ENCODE results near the gene USE1. TPM values are rescaled to one million over a fixed set of nuclear protein-coding genes. Genes with fewer than 3 reads are reported as not detected.

Gene USE1
- total and polyA plus RNA-seq, 7 donors: 22.5 to 45.3 (median 34.7) TPM

DNA sequence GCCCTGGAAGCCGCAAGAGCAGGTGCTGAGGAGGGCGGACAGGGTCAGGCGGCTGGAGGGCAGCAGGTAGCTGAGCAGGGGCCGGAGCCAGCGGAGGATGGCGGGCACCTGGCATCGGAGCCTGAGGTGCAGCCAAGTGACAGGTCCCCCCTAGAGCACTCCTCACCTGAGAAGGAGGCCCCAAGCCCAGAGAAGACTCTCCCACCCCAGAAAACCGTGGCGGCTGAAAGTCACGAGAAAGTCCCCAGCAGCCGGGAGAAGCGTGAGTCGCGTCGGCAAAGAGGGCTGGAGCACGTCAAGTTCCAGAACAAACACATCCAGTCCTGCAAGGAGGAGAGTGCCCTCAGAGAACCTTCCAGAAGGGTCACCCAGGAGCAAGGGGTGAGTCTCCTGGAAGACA is 20.5 kb upstream of the USE1 start:
- 96 to 97% methylated on average over 16 of the region's 16 CpGs for WGBS, 2 donors
- Histone ChIP-seq H3K36me3 (peaks cover 48 to 88% (median 73%) of the 10 kb centered on the region in 4 donors), H3K4me3 (no peak overlapping the region), H3K27ac (no peak overlapping the region), H3K9me3 (no peaks in the 10 kb centered on the region), H3K4me1 (no peaks in the 10 kb centered on the region), H3K27me3 (no peaks in the 10 kb centered on the region)
- intact Hi-C loops (cut with DNase I): no loop called here
- TF ChIP-seq POLR2A (IDR thresholded peaks at IDR 0.05): no peak
- DNase-seq: no peak

DNA sequence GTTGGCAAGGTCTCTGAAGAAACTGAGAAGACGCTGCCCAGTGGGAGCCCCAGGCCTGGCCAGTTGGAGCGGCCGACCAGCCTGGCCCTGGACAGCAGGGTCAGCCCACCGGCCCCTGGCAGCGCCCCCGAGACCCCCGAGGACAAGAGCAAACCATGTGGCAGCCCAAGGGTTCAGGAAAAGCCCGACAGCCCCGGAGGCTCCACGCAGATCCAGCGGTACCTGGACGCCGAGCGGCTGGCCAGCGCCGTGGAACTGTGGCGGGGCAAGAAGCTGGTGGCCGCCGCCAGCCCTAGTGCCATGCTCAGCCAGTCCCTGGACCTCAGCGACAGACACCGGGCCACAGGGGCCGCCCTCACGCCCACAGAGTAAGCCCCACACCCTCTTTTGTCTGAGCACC is 20.1 kb upstream of the USE1 start:
- Histone ChIP-seq H3K4me1 (no peaks in the 10 kb centered on the region), H3K4me3 (no peak overlapping the region), H3K27me3 (no peaks in the 10 kb centered on the region), H3K27ac (no peak overlapping the region), H3K36me3 (peaks cover 48 to 86% (median 70%) of the 10 kb centered on the region in 4 donors), H3K9me3 (no peaks in the 10 kb centered on the region)
- TF ChIP-seq POLR2AphosphoS5 (IDR thresholded peaks at IDR 0.05) (no peak), EP300 (IDR thresholded peaks at IDR 0.05) (no peak), POLR2A (IDR thresholded peaks at IDR 0.05) (no peak)
- TF ChIP-seq, protein P1, sequence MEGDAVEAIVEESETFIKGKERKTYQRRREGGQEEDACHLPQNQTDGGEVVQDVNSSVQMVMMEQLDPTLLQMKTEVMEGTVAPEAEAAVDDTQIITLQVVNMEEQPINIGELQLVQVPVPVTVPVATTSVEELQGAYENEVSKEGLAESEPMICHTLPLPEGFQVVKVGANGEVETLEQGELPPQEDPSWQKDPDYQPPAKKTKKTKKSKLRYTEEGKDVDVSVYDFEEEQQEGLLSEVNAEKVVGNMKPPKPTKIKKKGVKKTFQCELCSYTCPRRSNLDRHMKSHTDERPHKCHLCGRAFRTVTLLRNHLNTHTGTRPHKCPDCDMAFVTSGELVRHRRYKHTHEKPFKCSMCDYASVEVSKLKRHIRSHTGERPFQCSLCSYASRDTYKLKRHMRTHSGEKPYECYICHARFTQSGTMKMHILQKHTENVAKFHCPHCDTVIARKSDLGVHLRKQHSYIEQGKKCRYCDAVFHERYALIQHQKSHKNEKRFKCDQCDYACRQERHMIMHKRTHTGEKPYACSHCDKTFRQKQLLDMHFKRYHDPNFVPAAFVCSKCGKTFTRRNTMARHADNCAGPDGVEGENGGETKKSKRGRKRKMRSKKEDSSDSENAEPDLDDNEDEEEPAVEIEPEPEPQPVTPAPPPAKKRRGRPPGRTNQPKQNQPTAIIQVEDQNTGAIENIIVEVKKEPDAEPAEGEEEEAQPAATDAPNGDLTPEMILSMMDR (IDR thresholded peaks at IDR 0.05): no peak
- 97 to 98% methylated on average over 23 of the region's 23 CpGs for WGBS, 2 donors
- intact Hi-C loops (cut with DNase I): no loop called here
- no peak for DNase-seq

DNA sequence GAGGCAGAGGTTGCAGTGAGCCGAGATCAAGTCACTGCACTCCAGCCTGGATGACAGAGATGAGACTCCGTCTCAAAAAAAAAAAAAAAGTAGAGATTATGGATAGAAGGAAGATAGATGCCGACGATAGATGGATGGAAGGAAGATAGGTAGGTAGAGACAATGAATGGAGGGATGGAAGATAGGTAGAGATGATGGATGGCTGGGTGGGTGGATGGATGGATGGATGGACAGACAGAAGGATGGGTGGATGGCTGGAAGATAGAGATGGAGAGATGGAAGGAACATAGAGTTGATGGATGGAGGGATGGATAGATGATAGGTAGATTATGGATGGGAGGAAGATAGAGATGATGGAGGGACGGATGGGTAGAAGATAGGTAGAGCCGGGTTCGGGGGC is 18.5 kb upstream of the USE1 start:
- Histone ChIP-seq H3K4me1 (no peaks in the 10 kb centered on the region), H3K36me3 (peaks cover 51 to 86% (median 72%) of the 10 kb centered on the region in 4 donors), H3K27ac (no peak overlapping the region), H3K4me3 (no peak overlapping the region), H3K9me3 (no peaks in the 10 kb centered on the region), H3K27me3 (no peaks in the 10 kb centered on the region)
- TF ChIP-seq POLR2AphosphoS5 (IDR thresholded peaks at IDR 0.05): no peak
- TF ChIP-seq, protein P1 (IDR thresholded peaks at IDR 0.05): no peak
- TF ChIP-seq POLR2A (IDR thresholded peaks at IDR 0.05): no peak
- intact Hi-C loops (cut with DNase I): no loop called here
- DNase-seq: no peak
- 97 to 98% methylated on average over 7 of the region's 7 CpGs for WGBS, 2 donors

DNA sequence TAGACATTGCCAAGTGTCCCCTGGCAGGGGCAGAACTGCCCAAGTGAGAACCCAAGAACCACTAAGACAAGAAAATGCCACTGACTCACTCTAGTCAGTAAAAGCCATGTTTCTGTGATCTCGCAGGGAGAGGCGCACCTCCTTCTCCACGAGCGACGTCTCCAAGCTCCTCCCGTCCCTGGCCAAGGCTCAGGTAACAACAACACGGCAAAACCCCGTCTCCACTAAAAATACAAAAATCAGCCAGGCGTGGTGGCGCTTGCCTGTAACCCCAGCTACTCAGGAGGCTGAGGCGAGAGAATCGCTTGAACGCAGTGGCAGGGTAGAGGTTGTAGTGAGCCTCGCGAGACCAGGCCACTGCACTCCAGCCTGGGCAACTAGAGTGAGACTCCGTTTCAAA is 17.5 kb upstream of the USE1 start:
- Histone ChIP-seq H3K9me3 (no peaks in the 10 kb centered on the region), H3K27me3 (no peaks in the 10 kb centered on the region), H3K36me3 (peaks cover 58 to 86% (median 72%) of the 10 kb centered on the region in 4 donors), H3K4me3 (no peak overlapping the region), H3K4me1 (no peaks in the 10 kb centered on the region), H3K27ac (no peak overlapping the region)
- TF ChIP-seq POLR2A (IDR thresholded peaks at IDR 0.05) (no peak), EP300 (IDR thresholded peaks at IDR 0.05) (no peak), POLR2AphosphoS5 (IDR thresholded peaks at IDR 0.05) (no peak)
- TF ChIP-seq, protein P1 (IDR thresholded peaks at IDR 0.05): no peak
- no peak for DNase-seq
- 95 to 96% methylated on average over 16 of the region's 16 CpGs for WGBS, 2 donors
- intact Hi-C loops (cut with DNase I): no loop called here

DNA sequence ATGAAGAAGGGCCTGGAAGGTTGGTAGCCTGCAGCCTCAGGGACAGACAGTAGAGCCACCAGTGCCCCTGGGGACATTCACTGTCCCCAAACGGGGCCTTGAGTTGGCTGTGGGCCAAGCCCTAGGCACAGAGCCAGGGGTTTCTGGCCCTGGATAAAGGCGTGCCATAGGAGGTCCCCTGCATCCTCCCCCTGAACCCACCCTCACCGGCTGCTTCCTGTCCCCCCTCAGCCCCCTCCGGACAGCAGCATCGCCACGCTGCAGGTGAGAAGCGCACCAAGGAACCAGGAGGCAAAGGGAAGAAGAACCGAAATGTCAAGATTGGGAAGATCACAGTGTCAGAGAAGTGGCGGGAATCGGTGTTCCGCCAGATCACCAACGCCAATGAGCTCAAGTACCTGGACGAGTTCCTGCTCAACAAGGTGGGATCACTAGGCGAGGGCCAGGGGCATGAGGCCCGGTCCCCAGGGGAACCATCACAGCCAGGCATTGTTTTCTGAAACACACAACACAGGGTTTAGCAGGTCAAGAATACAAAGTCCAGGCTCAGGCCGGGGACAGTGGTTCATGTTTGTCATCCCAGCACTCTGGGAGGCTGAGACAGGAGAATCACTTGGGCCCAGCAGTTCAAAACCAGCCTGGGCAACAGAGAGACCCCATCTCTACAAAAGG is 14.6 kb upstream of the USE1 start:
- intact Hi-C loops (cut with DNase I): no loop called here
- H3K4me1 ChIP-seq: no peaks in the 10 kb centered on the region
- no peaks in the 10 kb centered on the region for H3K9me3 ChIP-seq
- DNase-seq: no peak
- no peak overlapping the region for H3K4me3 ChIP-seq
- WGBS, 2 donors: 84 to 88% methylated on average over 16 of the region's 16 CpGs
- no peaks in the 10 kb centered on the region for H3K27me3 ChIP-seq
- H3K27ac ChIP-seq: no peak overlapping the region
- no peak for TF ChIP-seq POLR2AphosphoS5 (IDR thresholded peaks at IDR 0.05)
- no peak for TF ChIP-seq EP300 (IDR thresholded peaks at IDR 0.05)
- TF ChIP-seq, protein P1 (IDR thresholded peaks at IDR 0.05): no peak
- no peak for TF ChIP-seq POLR2A (IDR thresholded peaks at IDR 0.05)
- H3K36me3 ChIP-seq: peaks cover 32 to 81% (median 53%) of the 10 kb centered on the region in 4 donors

All from sigmoid colon (tissue), 7 donors.